Measurements from ENCODE around the gene NAGLU.
A peak's percentile ranks its signal among the peaks of the same experiment; 100 is the strongest.
"Not testable (repeated sequence)": the region's sequence is repeated elsewhere in the genome, so short reads cannot be mapped to it uniquely, and the experiment has no call there.

NAGLU gene

DNA sequence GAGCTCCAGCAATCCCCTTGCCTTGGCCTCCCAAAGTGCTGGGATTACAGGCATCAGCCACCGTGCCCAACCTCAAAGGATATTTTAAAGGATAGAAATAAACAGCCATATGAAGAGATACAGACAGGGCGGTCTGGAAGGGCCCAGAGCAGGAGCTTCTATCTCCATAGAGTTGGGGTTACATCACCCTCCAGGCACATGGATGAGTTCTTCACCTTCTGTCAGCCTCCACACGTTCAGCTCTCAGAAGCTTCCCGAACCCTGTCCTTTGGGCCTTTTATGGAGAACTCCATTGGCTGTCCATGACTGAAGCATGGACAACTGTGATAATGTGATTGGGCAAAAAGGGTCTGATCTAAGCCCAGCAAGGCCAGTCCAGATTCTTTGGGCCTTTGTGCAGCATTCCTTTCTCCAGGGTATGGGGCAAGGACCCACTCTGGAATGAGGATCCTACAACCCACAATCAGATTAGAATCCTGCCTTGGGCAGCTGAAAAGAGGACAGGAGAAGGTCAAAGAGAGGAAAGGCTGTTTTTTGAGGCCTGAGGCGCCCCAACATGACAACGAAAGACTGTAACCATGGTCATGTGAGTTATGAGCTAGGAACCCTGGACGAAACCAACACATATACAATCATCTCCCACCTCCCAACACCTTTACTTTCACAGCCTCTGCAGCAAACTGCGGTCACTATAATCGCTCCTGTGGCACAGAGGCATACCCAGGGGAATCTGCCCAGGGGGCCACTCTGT is 9.9 kb downstream of the NAGLU start:
- DNase-seq: not testable (repeated sequence)

GRCh38 chr17:42547001-42547461 is 11.0 kb downstream of the NAGLU start:
- DNase-seq: no peak

- no peak for DNase-seq
These were observed 11.6 kb downstream of the NAGLU start for GRCh38 chr17:42547698-42548069.

DNA sequence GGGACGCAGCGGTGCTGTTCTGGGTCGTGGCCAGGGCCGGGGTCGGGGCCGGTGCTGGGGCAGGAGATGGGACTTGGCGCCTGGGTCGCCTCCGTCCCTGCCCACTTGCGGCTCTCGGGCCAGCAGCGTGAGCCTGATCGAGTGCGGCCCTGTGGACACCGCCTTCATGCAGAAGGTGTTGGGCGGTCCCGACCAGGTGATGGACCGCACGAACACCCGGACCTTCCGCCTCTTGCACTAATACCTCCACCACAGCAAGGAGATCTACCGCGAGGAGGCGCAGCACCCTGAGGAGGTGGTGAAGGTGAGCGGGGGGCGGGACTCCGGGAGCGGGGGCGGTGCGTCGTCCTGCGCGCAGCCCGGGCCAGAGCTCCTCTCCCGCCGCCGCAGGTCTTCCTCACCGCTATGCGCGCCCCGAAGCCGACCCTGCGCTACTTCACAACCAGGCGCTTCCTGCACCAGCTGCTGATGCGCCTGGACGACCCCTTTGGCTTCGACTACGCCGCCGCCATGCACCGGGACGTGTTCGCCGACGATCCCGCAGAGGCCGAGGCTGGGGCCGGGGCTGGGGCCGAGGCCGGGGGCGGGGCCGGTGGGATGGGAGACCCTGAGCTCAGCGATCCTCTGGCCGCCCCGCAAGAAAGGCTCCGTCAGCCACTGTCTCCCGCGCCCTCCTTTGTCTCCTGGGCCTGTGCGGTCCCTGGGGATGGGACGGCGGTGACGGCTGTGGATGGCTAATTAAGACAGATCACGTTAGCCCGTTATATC is 12.2 kb downstream of the NAGLU start:
- DNase-seq: peak; percentile 69

DNA sequence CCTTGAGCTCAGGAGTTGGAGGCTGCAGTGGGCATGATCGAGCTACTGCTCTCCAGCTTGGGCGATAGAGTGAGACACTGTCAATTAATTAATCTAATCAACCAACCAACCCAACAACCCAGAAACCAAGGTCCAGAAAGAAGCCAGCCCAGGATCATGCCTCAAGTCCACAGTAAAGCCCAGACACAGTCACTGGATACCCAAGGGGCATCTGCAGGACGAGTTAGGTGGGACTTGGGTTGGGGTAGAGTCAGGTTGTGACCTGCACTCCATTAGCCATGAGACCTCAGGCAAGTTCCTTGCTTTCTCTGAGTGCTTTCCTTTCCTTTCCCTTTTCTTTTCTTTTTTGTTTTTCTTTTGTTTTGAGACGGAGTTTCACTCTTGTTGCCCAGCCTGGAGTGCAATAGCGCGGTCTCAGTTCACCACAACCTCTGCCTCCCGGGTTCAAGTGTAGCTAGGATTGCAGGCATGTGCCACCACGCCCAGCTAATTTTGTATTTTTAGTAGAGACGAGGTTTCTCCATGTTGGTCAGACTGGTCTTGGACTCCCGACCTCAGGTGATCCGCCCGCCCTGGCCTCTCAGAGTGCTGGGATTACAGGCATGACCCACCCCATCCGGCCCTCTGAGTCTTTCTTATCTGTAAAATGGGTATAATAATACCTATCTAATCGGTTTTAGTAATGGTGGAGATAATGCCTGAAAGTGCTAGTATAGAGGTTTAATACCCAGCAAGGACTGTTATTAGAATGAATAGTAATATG is 13.1 kb downstream of the NAGLU start:
- DNase-seq: no peak

DNA sequence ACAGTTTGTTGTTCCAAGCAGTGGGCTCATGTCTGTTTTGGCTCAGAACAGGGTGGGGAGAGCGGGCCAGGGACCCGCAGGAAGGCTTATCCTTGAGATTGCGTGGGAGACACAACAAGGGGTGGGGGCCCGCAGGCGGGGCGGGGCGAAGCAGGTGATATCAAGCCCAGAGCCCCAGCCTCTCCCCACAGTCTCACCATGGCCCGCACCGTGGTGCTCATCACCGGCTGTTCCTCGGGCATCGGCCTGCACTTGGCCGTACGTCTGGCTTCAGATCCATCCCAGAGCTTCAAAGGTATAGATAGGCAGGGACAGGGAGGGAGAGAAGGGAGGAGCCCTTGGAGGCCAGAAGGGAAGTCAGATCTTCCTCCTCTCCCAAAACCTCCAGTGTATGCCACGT is 16.7 kb downstream of the NAGLU start, which contains the start of gene HSD17B1:
TSS of gene HSD17B1 (plus strand) at position 188 of the 400 bp plus-strand sequence. CDS start at position 199, 11 bp downstream.
- not testable (repeated sequence) for DNase-seq

GRCh38 chr17:42553161-42553818 is 17.2 kb downstream of the NAGLU start:
- no peak for DNase-seq

- no peak for DNase-seq
These were observed 17.8 kb downstream of the NAGLU start for GRCh38 chr17:42553866-42554249.

DNA sequence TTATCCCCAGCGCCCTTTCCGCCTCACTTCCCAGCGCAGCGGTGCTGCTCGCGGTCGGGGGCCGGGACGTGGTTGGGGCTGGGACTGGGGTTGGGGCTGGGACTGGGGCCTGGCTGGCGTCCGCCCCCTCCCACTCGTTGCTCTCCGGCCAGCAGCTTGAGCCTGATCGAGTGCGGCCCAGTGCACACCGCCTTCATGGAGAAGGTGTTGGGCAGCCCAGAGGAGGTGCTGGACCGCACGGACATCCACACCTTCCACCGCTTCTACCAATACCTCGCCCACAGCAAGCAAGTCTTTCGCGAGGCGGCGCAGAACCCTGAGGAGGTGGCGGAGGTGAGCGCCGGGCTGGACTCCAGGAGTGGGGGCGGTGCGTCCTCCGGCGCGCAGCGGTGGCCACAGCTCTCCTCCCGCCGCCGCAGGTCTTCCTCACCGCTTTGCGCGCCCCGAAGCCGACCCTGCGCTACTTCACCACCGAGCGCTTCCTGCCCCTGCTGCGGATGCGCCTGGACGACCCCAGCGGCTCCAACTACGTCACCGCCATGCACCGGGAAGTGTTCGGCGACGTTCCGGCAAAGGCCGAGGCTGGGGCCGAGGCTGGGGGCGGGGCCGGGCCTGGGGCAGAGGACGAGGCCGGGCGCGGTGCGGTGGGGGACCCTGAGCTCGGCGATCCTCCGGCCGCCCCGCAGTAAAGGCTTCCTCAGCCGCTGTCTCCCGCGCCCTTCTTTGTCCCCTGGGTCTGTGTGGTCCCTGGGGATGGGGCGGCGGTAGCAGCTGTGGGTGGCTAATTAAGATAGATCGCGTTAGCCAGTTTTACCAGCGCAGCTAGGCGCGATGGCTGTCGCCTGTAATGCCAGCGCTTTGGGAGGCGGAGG is 18.4 kb downstream of the NAGLU start:
- DNase-seq: peak; percentile 72

- DNase-seq: no peak
These were observed 19.1 kb downstream of the NAGLU start for GRCh38 chr17:42555122-42555622.

DNA sequence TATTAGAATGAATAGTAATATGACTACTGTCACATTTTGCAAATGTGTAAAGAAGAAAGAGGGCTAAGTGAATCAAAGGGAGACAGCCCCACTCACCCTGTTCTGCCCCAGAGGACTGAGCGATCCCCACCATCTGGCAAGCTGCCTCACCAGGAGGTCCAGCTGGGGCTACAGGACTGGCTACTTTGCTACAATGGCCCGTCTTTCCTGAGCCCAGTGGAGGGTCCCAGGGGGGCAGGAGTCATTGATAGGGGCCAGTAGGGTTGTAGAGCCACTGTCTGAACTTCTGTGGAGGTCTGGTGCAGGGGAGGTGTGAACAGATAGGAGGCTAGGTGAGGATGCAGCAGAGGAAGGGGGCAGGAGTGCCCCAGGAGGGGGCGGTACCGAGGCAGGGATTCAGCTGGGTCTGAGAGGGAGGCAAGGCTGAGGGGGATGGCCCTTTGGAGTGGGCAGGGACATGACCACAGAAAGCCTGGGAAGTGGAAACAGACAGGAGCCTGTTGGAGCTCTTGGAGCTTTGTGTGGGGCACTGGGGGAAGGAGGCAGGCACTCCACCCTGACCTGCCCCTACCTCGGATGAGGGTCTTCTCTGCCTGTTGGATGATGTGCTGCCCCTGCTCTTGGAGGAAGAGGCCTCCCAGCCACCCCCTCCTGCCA is 20.0 kb downstream of the NAGLU start:
- DNase-seq: not testable (repeated sequence)

GRCh38 chr17:42559075-42559474 is 23.0 kb downstream of the NAGLU start:
- DNase-seq: no peak

- no peak for DNase-seq
These were observed 24.2 kb downstream of the NAGLU start for GRCh38 chr17:42560246-42560645.

GRCh38 chr17:42561897-42562387 is 25.9 kb downstream of the NAGLU start, which contains the start of gene COASY:
COASY (plus strand) TSS chr17:42562148; CDS start chr17:42562623, 475 bp downstream.
- peak; percentile 87 for DNase-seq

DNA sequence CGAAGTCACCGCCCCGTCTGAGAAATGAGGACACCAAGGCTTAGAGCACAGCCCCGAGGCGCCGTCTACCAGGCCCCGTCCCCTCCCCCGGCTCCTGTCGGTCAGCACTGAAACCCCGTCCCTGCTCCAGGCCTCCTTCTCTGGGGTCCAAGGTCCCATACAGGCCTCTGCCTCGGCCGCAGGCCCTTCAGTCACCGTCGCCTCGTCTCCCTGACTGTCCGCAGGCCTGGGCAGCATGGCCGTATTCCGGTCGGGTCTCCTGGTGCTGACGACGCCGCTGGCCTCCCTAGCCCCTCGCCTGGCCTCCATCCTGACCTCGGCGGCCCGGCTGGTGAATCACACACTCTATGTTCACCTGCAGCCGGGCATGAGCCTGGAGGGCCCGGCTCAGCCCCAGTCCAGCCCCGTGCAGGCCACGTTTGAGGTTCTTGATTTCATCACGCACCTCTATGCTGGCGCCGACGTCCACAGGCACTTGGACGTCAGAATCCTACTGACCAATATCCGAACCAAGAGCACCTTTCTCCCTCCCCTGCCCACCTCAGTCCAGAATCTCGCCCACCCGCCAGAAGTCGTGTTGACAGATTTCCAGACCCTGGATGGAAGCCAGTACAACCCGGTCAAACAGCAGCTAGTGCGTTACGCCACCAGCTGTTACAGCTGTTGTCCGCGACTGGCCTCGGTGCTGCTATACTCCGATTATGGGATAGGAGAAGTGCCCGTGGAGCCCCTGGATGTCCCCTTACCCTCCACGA is 26.5 kb downstream of the NAGLU start:
- DNase-seq: no peak

DNA sequence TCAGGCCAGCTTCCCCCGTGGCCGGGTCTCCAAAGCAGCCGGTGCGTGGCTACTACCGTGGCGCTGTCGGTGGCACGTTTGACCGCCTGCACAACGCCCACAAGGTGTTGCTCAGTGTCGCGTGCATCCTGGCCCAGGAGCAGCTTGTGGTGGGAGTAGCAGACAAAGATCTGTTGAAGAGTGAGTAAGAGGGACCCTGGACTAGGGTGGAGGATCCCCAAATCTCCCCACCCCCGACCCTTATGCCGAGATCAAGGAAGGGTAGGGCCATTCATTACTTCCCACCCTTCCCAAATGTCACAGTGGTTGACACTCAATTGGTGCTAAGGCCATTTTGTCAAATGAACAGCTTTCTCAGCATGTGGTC is 27.1 kb downstream of the NAGLU start:
- DNase-seq: no peak

- no peak for DNase-seq
These were observed 27.5 kb downstream of the NAGLU start for GRCh38 chr17:42563543-42563942.

- DNase-seq: no peak
These were observed 27.9 kb downstream of the NAGLU start for GRCh38 chr17:42563950-42564349.

DNA sequence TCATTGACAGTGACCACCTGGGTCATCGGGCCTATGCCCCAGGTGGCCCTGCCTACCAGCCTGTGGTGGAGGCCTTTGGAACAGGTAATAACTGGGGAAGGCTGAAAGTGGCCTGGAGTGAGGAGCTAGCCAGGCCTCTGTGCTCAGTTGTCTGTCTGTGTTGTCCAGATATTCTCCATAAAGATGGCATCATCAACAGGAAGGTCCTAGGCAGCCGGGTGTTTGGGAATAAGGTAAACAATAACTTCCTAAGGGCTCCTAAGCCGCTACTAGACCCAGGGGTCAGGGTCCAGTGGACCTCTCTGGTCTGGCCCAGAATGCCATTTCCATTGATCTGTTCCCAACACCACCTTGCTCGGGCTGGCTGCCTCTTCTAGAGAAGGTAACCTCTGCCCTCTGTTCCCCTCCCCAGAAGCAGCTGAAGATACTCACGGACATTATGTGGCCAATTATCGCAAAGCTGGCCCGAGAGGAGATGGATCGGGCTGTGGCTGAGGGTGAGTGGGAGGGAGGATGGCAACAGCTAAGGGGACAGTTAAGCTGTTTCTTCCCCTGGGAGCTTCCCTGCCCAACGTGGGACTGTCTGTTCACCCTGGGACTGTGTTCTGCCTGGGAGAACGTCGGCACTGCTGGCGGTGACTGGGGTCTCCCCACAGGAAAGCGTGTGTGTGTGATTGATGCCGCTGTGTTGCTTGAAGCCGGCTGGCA is 28.9 kb downstream of the NAGLU start:
- no peak for DNase-seq

Data from central memory CD4-positive, alpha-beta T cell (primary cell).